ENCODE results near the gene DGKD.
"Not testable (repeated sequence)": the region's sequence is repeated elsewhere in the genome, so short reads cannot be mapped to it uniquely, and the experiment has no call there.

Gene DGKD

GRCh38 chr2:233358947-233359346, 4.7 kb downstream of the DGKD start:
- in situ Hi-C loops (cut with HindIII; ENCODE audit: low sequenced_read_pairs): no loop called here

GRCh38 chr2:233359823-233360222, 5.5 kb downstream of the DGKD start:
- in situ Hi-C loops (cut with HindIII; ENCODE audit: low sequenced_read_pairs): no loop called here

GRCh38 chr2:233360771-233361176, 6.5 kb downstream of the DGKD start:
- in situ Hi-C loops (cut with HindIII; ENCODE audit: low sequenced_read_pairs): no loop called here

- in situ Hi-C loops (cut with HindIII; ENCODE audit: low sequenced_read_pairs): no loop called here
Measured at GRCh38 chr2:233361297-233361696, 7.0 kb downstream of the DGKD start.

DNA sequence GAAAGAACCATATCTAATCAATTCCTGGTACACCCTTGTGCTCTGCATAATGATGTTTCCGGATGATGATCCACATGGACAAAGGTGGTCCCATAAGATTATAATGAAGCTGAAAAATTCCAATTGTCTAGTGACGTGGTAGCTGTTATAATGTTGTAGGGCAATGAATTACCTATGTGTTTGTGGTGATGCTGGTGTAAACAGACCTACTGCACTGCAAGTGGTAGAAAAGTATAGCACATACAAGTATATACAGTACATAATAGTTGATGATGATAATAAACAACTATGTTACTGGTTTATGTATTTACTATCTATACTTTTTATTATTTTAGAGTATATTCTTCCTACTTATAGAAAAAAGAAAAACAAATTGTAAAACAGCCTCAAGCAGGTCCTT, 8.4 kb downstream of the DGKD start:
- in situ Hi-C loops (cut with HindIII; ENCODE audit: low sequenced_read_pairs): no loop called here

DNA sequence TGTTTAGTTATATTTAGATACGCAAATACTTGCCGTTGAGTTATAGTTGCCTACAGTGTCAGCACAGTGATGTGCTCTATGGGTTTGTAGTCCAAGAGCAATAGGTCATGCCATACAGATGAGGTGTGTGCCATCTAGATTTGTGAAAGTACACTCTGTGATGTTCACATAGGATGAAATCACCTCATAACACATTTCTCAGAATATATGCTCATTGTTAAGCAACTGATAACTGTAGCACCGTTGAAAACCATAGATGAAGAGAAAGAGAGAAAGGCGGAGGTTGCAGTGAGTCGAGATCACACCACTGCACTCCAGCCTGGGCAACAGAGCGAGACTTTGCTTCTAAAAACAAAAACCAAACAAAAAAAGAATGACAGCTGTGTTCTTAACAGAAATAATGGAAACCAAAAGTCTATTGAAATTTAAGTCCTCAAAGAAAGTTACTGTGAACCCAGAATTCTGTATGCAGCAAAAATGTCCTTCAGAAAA, 9.5 kb downstream of the DGKD start:
- in situ Hi-C loops (cut with HindIII; ENCODE audit: low sequenced_read_pairs): no loop called here

GRCh38 chr2:233365861-233366520, 11.7 kb downstream of the DGKD start:
- in situ Hi-C loops (cut with HindIII; ENCODE audit: low sequenced_read_pairs): no loop called here

DNA sequence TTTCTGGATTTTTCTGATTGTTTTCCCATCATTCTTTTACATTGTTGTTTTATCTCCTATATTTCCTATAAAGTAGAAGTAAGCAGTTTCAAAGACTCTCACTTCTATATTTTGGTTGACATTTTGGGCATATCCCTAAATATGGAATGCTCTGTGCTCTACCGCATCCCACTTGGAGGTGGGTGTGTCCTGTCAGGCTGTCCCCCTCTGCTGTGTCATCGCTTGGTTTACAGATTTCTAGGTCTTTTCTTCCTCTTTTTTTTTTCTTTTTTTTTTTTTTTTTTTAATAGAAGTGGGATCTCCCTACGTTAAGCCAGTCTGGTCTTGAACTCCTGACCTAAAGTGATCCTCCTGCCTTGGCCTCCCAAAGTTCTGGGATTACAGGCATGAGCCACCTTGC, 13.3 kb downstream of the DGKD start:
- in situ Hi-C loops (cut with HindIII; ENCODE audit: low sequenced_read_pairs): no loop called here

DNA sequence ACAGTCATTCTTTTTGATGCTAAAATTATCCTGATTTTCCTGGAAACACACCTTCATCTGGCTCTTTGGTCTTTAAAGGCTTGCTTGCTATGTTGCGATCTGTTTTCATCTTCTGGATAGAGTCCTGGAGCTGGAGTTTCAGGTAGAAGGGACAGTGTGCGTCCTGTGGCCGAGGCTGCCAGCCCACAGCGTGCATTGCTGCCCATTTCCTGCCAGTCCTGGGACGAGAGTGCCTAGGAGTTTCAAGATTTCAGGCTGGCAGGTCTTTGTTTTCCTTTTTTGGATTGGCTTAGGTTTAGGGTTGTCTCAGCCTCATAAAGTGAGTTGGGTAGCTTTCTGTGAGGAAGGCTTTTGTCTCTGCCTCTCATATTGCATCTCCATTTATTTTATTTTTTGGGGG, 14.5 kb downstream of the DGKD start:
- in situ Hi-C loops (cut with HindIII; ENCODE audit: low sequenced_read_pairs): no loop called here

DNA sequence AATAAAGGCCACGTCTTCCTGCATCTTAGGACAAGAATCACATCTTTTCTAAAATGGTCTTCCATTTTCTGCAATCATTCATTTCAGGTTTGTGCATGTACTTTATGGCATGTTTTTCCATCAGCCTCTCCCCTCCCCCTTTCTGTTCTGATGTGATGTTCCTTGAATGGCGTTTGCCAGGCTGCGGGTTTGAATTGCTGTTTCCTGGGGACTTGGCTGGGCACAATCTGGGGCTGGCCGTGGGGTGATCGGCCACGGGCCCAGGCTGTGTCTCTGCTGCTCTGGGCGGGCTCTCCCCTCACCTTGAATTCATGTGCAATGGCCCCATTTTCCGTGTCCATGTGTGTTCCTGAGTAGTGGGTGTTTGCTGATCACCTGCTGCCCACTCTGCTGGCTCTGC, 15.2 kb downstream of the DGKD start:
- in situ Hi-C loops (cut with HindIII; ENCODE audit: low sequenced_read_pairs): no loop called here

DNA sequence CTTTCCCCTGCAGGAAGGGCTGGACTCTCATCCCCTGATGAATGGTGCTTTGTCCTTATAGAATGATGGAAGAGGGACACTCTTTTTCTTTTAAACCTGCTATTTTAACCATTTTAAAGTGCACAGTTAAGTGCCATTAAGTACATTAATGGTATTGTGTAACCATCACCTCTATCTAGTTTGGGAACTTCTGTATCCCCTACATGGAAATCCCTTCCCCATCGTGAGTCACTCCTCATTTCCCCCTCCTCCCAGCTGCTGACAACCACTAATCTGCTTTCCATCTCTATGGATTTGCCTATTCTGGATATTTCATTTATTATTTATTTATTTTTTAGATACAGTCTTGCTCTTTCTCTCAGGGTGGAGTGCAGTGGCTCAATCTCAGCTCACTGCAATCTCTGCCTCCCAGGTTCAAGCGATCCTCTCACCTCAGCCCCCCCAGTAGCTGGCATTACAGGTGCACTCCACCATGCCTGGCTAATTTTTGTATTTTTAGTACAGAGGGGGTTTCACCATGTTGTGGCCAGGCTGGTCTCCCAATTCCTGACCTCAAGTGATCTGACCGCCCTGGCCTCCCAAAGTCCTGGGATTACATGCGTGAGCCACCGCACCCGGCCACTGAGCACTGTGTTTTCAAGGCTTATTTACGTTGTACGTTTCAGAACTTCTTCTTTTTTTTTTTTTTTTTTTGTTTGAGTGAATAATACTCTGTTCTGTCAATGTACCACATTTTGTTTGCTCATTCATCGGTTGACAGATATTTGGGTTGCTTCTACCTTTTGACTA, 15.8 kb downstream of the DGKD start:
- in situ Hi-C loops (cut with HindIII; ENCODE audit: low sequenced_read_pairs): no loop called here

GRCh38 chr2:233371641-233372040, 17.3 kb downstream of the DGKD start:
- in situ Hi-C loops (cut with HindIII; ENCODE audit: low sequenced_read_pairs): no loop called here

GRCh38 chr2:233372855-233373254, 18.6 kb downstream of the DGKD start:
- in situ Hi-C loops (cut with HindIII; ENCODE audit: low sequenced_read_pairs): no loop called here

- in situ Hi-C loops (cut with HindIII; ENCODE audit: low sequenced_read_pairs): no loop called here
Measured at GRCh38 chr2:233373316-233373715, 19.0 kb downstream of the DGKD start.

DNA sequence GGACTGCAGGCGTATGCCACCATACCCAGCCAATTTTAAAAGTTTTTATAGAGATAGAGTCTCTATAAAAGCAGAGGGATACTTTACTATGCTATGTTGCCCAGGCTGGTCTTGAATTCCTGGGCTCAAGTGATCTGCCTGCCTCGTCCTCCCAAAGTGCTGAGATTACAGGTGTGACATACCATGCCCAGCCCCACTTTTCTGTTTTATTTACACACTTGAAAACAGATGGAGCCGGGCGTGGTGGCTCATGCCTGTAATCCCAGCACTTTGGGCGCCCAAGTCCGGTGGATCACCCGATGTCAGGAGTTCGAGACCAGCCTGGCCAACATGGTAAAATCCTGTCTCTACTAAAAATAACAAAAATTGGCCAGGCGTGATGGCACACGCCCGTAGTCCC, 20.5 kb downstream of the DGKD start:
- in situ Hi-C loops (cut with HindIII; ENCODE audit: low sequenced_read_pairs): not testable (repeated sequence)

GRCh38 chr2:233375490-233376314, 21.4 kb downstream of the DGKD start:
- in situ Hi-C loops (cut with HindIII; ENCODE audit: low sequenced_read_pairs): no loop called here

- in situ Hi-C loops (cut with HindIII; ENCODE audit: low sequenced_read_pairs): no loop called here
Measured at GRCh38 chr2:233379034-233379433, 24.7 kb downstream of the DGKD start.

DNA sequence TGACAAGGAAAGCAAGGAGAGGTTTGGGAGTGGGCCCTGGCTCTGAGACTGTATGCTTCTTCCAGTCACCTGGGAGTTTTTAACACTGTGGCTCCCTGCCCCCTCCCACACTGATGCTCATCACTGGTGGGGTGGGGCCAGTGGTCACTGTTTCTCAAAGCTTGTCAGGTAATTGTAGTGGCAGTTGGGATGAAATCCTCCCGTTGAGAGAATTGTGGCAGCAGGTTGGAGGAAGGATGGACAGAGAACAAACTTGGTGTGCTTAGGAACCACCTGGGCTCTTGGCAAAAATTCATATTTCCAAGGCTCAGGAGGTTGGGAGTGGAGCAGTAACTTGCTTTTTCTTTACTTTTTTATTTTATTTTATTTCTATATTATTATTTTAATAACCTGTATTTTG, 25.1 kb downstream of the DGKD start:
- in situ Hi-C loops (cut with HindIII; ENCODE audit: low sequenced_read_pairs): no loop called here

GRCh38 chr2:233380132-233380895, 26.0 kb downstream of the DGKD start:
- in situ Hi-C loops (cut with HindIII; ENCODE audit: low sequenced_read_pairs): no loop called here

DNA sequence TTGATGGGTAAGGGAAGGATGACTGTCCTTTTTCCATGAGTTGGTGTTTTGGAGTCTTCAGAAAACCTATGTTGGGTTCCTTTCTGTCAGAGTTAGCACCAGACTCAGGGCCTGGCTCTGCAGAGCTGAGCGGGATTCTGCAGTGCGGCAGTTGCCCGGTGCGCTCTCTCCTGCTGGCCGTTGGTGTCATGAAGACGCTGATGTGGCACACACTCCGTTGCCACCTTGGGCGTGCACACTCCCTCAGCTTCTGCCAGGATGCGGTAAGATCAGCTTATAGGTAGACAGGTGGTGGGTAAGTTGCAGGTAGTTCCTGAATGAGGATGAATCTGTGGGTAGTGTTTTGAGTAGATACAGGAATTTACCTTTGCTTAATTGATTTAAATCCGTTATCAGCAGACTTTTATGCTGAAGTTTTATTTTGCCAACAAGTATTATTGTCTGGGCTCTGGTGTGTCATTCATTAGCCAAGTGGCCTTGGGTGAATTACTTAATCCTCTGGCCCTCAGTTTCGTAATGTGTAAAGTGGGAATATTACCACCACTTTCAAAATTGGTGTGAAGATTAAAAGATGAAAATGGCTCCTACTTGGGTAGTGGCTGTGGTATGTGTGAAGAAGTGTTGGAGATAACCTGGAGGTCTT, 26.8 kb downstream of the DGKD start:
- in situ Hi-C loops (cut with HindIII; ENCODE audit: low sequenced_read_pairs): no loop called here

Data from endothelial cell of hepatic sinusoid (primary cell).